ENCODE results near the gene SREK1IP1.
"Not testable (repeated sequence)": the region's sequence is repeated elsewhere in the genome, so short reads cannot be mapped to it uniquely, and the experiment has no call there.

Gene SREK1IP1

DNA sequence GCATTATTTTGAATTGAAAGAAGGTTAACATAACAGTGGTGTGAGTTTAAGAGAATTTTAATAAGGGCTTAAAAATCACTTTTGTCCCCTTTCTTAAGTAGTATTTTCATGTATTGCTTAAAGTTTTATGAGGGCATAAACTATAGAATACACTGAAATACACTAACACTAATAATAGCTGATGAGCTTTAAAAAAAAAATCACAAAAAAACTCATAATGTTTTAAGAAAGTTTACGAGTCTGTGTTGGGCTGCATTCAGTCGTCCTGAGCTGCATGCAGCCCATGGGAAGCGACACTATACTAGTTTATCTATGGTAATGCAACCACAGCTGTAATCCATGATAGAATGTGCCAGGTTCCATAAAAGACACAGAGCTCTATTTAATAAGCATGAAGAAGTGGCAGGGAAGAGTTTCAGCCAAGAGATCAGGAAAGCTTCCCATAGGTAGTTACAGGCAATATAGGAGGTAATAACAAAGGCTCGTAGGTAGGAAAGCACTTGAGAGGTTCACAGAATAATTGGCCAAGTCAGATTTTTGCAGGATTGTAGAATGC, 4.5 kb downstream of the SREK1IP1 start:
- DNase-seq: no peak

DNA sequence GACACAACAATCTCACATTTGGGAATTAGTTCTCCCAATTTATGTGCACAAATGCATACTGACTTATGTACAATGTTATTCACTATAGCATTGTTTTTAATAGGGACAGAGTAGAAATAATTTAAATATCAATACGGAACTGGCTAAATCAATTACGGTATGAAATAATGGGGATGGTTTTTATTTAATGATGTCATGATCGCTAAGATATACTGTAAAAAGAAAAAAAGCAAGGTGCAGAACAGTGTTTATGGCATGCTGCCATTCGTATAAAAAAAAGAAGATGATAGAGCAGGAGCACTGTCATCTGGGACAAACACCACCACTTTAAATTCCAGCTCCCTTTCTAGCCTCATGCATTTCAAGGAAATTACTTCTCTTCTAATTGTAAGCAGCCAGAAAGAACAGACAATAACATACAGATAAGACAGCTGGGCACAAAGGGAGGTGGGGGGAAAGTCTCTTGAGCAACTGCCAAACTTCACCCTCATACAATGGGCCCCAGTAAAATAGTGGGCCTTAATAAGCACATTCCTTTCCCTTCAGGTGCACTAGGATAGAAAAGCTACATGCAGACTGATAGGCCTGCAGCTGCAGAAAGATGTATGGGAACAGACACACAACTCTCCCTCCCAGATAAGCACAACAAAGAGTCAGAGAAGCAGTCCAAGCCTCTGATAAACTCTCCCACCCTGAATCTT, 8.4 kb downstream of the SREK1IP1 start:
- no peak for DNase-seq

DNA sequence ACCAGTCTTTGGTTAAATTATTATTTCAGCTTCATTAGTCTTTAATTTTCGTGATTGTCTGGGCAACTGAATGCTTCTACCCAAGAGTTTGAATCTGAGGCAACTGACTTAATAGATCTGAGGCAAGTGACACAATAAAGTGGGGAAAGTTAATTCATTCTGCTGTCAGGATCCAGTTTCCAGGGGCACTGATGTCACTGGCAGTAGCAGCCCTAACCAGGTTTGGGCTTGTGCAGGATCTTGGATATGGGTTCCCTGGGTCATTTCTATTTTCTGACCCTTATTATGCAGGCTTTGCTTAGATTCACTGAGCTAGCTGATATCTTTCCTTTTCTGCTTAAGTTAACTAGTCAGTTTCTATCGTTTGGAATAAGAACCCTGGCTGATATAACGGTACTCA, 9.6 kb downstream of the SREK1IP1 start:
- no peak for DNase-seq

DNA sequence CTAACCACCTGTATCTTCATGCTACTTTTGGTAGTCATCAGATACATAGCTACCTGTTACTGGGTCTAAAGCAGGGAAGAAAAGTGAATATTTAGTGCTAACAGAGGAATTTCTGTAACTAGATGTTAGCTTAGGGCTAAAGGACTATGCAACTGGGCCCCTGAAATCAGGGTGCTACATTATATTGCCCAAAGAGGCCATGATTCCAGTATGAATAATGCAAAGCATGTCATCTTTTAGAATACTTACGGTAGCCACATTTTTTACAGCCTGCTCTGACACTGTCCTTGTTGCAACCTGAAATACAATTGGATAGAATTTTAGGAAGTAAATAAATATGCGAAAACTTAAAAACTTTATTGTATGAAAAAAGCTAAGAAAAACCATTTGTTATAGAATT, 14.4 kb downstream of the SREK1IP1 start:
- no peak for DNase-seq

DNA sequence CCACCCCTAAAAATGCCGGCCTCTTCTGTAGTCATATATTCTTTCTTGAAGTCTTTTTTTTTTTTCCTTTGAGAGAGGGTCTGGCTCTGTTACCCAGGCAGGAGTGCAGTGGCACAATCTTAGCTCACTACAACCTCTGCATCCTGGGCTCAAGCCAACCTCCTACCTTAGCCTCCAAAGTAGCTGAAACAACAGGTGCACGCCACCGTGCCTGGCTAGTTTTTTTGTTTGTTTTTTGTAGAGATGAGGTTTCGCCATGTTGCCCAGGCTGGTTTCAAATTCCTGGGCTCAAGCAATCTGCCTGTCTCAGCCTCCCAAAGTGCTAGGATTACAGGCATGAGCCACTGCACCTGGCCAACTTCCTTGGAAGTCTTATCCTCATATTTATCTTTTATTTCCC, 19.1 kb downstream of the SREK1IP1 start:
- no peak for DNase-seq

DNA sequence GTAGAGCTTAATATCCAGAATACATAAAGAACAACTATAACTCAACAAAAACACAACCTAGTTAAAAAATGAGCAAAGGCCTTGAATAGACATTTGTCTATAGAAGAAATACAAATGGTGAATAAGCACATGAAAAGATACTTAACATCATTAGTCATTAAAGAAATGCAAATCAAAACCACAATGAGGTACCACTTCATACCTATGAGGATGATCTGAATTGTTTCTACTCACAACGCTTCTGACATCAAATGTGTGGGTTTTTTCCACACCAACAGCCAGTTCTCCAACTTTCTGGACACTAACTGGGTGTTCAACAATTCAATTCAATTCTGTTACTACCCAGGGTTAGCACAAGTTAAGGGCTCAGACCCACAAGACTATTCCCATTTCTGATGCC, 22.0 kb downstream of the SREK1IP1 start:
- DNase-seq: no peak

DNA sequence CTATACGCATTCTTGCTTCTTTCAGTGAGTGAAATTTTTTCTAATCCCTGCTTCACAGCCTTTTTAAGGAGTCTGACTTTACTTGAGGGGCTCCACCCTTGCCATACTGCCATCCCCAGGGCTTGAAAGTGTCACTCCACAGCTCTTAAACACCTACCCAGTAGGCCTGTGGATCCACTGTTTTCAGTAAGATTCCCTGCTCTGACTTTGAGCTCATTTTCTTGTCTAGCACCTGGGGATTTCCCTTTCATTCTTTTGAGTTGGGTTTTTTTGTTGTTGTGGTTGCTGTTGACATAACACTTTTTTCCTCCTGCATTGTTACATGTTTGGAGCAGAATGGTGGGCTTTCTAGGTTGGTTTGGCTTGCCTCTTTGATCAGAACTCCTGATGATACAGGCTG, 23.6 kb downstream of the SREK1IP1 start:
- DNase-seq: no peak

DNA sequence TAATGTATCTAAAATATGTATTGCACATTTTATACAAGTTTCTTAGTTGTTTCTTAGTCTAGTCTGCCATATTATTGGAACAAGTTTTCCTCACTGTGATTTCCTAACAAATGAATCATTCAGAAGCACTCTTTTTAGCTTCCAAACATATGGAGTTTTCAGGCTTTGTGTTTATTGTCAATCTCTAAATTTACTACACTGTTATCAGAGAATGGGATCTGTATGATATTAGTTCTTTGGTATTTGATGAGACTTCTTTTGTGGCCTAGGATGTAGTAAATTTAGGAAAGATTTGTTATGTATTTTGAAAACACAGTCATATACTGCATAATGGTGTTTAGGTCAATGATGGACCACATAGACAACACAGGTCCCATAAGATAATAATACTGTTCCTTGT, 25.7 kb downstream of the SREK1IP1 start:
- DNase-seq: no peak

DNA sequence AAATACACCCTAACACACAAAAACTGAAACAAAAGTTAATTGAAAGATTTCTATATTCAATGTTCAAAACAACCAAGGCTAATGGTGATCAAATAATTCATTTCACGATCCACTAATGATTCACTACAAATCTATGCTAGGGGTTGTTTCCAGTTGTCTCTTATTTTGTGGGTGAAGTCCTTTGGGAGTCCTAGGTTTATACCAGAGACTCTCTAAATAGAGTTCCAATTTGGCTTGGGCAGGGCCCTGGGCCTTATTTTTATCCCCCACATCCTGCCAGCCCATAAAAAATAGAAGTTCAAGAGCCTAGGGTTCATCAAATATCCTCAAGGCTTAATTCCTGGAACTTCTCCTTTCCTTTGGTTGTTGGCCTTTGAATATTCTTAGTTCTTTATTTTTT, 26.1 kb downstream of the SREK1IP1 start:
- DNase-seq: no peak

DNA sequence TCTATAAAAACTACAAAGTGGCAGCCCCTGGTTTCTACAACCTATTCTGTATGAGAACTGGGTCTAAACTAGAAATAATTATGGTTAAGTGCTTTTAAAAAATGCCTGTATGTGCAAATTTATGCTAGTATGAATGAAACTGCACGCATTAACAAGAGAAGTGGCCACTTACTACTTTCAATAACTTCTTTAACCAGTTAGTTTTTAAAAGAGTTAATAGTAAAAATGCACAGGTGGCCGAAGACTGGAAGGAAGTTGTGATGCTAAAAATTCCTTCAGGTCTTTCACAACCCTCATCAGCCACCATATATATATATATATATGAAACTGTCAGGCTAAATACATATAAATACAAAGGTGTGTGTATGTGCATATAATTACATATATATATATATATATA, 41.3 kb downstream of the SREK1IP1 start:
- DNase-seq: no peak

DNA sequence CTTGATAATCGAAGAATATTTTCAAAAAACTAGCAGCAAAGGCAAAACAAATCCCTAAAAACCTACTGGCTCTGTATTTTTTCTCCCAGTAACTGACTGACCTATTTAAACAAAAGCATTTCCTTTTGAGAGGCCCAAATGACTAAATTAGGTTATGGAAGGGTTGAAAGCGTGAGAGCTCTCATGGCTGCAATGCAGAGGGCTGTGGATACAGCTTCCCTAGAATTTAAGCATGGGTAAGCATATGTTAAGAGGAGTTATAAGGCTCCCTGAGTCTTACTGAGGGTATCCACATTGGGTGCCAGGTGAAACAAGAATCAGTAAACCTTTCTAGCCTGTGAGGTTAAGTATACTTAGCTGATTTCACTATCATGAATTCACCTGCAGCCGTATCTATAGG, 45.9 kb downstream of the SREK1IP1 start:
- no peak for DNase-seq

DNA sequence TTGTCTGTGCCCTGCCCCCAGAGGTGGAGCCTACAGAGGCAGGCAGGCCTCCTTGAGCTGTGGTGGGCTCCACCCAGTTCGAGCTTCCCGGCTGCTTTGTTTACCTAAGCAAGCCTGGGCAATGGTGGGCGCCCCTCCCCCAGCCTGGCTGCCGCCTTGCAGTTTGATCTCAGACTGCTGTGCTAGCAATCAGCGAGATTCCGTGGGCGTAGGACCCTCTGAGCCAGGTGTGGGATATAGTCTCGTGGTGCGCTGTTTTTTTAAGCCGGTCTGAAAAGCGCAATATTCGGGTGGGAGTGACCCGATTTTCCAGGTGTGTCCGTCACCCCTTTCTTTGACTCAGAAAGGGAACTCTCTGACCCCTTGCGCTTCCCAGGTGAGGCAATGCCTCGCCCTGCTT, 54.0 kb downstream of the SREK1IP1 start:
- DNase-seq: not testable (repeated sequence)

DNA sequence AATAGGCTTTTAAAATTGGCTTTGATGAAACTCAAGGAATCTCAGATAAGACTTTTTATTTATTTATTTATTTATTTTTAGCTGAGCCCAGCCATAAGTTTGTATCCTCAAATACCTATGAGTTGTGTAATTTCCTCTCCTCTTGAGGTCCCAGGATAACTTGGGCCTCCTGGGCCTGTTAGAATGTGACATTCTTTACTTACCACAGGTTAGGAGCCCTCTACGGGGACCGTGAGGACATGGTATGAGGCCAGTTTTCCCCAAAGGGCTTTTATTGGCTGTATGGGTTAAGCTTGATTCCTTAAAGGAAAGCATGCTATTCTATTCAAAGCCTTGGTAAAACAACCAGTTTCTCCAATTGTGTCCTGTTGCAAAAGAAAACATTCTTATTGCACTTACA, 61.3 kb downstream of the SREK1IP1 start:
- DNase-seq: no peak

DNA sequence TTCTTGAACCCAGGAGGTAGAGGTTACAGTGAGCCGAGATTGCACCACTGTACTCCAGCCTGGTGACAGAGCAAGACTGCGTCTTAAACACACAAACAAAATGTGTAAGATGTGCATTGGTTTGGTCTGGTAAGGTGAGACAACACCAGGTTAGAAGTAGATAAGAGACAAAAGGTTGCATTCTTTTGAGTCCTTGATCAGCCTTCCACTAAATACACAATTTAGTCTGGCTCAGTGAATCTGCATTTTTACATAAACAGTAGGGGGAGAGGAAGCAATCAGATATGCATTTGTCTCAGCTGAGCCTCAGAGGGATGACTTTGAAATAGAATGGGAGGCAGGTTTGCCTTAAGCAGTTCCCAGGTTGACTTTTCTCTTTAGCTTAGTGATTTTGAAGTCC, 62.4 kb downstream of the SREK1IP1 start:
- not testable (repeated sequence) for DNase-seq

DNA sequence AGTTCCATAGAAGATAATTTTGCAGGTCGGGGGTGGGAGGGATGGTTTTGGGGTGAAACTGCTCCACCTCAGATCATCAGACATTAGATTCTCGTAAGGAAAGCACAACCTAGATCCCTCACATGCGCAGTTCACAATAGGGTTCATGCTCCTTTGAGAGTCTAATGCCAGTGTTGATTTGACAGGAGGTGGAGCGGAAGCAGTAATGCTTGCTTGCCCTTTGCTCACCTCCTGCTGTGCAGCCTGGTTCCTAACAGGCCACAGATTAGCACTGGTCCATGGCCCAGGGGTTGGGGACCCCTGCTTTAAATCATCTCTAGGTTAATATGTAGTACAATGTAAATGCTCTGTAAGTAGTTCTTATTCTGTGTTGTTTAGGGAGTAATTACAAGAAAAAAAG, 67.7 kb downstream of the SREK1IP1 start:
- no peak for DNase-seq

DNA sequence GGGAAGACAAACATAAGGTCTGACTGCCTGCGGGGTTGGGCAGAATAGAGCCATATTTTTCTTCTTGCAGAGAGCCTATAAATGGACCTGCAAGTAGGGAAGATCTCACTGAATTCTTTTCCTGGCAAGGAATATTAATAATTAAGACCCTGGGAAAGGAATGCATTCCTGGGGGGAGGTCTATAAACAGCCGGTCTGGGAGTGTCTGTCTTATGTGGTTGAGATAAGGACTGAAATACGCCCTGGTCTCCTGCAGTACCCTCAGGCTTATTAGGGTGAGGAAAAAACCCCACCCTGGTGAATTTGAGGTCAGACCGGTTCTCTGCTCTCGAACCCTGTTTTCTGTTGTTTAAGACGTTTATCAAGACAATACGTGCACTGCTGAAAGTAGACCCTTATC, 72.1 kb downstream of the SREK1IP1 start:
- DNase-seq: not testable (repeated sequence)

DNA sequence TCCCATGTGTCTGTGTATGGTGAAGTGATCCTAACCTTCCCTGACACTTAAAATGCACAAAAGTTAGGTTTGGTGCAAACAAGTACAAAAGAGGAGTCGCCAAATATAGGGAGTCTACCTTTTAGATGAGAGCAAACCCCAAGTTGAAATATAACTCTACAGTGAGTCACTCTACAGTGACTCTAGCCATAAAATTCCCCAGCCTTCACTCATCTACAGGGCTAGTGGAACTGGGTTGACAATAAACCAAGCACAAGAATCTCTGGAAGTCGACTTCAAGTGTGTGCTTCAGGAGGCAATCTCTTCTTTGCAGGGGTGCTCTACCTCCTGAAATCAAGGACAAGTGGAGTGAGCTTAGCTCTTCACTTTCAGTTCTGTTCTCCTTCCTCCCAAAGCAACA, 74.9 kb downstream of the SREK1IP1 start:
- DNase-seq: no peak

DNA sequence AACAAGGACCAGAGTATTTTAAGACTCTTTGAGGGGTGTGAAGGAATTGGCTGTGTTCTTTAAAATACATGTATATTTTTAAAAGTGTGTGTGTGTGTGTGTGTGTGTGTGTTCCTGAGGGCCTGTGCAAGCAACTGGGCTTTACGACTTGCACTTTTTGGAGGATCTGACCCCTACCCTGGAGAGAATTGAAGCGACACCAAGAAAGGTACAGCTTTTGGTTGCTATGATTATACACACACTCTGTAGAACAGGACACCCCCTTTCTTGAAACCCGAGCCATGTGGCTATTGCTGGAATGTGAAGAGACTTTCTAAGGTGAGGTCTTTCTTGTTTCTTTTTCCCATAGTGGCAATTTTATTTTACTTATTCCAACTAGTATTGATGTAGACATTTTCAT, 77.2 kb downstream of the SREK1IP1 start:
- DNase-seq: no peak

DNA sequence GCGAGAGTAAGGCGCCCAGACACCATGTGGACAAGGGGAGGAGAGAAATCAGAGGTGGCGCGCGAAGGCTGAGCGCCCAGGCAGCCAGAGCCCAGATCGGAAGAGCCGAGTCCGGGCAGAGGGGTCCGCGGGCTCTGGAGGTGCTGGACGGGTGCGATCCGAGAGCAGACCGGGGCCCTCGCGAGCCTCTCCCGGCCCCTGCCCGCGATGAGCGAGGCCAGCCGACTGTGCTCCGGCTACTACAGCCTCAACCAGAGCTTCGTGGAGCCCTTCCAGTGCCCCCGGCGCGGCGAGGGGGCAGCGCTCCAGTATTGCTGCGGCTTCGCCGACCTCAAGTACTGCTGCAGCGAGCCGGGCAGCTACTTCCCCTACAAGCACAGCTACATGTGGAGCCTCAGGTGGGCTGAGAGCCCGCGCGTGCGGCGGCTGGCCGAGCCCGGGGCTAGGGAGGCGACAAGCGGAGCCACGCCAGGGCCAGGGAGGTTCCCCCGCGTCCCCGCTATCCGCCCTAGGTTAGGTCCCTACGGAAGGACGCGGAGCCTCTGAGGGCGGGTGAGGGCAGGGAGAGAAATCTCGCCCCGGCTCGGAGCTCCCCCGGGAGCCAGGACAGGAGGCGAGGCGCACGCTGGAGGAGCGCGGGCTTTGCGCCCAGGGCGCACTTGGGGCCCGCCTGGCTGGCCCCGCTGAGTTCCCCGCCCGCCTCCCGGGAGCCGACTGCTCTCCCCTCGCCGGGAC, 77.9 kb downstream of the SREK1IP1 start, which contains the start of gene SHISAL2B:
SHISAL2B (plus strand) TSS at position 87 of the 735 bp plus-strand sequence; CDS start at position 208, 121 bp downstream.
- DNase-seq: no peak

DNA sequence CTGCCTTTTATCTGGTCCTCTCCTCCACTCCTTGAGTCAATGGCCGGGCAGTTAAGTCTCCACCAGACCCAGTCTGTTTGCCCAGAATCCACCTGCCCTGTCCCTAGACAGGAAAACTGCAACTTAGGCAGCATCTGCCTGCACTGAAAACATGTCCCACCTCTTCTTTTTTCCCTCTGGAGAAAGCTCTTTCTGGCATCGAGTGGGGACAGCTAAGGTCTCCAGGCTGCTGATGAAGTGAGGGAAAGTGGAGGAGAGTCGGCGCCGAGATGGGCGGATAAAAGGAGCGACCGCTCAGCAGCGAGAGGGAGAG, 78.4 kb downstream of the SREK1IP1 start:
- DNase-seq: no peak

DNA sequence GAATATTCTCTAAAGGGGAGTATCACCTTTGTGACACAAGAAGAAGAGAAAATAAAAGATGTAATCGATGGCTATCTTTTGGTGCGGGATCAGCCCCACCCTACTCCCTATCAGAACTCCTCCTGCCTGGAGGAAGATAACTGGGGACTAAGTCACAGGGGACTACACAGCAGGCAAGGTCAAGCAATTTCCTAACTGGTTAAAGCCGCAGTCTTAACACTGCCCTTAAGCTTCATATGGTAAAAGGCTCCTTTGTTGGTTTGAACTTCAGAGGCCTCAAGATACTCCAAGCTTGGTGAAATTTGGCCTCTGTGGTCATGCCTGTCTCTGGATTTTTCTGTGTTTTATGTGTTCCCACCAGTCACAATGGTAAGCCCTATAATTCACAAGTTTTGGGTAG, 79.5 kb downstream of the SREK1IP1 start:
- DNase-seq: no peak

DNA sequence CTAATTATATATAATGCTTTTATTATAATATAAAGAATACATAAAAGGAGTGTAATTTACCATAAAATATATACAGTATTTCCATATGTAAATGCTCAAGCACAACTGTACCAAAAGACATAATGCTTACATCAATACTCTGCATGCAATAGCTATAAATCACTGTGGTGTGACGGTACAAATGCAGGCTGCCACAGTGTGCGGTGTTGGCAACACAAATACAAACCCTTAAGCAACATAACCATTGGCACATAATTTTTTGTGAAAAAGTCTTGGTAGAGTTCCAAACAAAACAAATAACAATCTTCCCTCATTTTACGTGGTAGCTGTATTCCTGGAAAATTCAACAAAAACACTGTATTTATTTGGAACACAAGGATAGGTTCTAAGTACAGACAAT, 80.1 kb downstream of the SREK1IP1 start:
- no peak for DNase-seq

DNA sequence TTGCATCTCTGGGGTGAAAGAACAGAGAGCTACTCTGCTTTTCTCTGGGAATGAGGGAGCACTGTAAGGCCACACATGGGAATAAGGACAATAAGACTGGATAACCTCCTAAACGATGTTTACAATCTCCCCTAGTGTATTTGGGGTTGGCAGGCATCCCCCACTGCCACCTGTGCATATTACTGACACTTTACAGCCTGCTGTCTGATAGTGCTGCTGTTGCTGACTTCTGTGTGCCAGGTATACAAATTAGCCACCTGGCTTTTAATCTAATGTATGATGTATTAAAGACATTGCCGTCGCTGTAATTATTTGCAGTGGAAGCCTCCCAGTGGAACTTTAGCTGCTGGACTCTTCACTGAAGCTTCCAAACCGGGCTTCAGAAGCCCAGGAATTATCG, 82.6 kb downstream of the SREK1IP1 start:
- DNase-seq: no peak

DNA sequence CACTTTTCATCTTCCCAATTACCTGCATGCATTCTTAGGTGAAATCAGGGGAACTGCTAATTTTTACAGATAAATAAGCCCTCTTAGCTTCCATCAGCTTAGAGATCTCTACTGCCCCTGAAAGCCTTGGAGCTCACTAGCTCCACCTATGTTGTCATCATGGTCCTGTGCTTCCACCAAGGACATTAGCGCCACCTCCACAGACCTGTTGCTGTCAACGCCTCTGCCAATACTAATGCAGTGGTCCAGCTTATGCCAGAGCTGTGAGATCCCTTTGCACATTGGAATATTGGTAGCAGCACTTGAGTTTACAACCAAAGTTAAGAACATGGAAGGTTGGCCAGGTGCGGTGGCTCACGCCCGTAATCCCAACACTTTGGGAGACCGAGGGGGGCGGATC, 85.9 kb downstream of the SREK1IP1 start:
- no peak for DNase-seq

DNA sequence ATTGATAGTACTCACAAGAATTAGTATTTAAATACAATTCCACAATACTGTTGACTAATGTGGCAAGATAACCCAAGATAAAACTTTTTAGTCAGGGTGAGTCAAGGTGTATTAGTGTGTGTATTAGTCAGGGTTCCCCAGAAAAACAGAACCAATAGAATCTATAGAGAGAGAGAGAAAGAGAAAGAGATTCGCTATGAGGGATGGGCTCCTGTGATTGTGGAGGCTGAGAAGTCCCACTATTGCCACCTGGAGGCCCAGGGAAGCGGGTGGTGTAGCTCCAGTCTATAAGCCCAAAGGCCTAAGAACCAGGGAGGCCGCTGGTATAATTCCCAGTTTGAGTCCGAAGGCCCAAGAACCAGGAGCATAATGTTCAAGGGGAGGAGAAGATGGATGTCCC, 88.2 kb downstream of the SREK1IP1 start:
- no peak for DNase-seq
